Calu3 (cell line): Measurements from ENCODE around the gene OR13C9. TPM values are rescaled to one million over a fixed set of nuclear protein-coding genes. Genes with fewer than 3 reads are reported as not detected.
"Not testable (repeated sequence)": the region's sequence is repeated elsewhere in the genome, so short reads cannot be mapped to it uniquely, and the experiment has no call there.

ENCODE experiments used
- Bru-seq: library from RNA; stranded (reverse); fragments of 400-500 nt; gene quantifications from one replicate; lab custom pipeline; 2021; lab: Mats Ljungman, UMichigan
- BruChase-seq, 2 experiments: library from RNA; stranded (reverse); fragments of 400-500 nt; gene quantifications; one replicate each; lab custom pipeline; 2021; lab: Mats Ljungman, UMichigan
- BruUV-seq: library from RNA; stranded (reverse); fragments of 400-500 nt; replicated peaks from 2 replicates; lab custom pipeline; 2021; lab: Mats Ljungman, UMichigan
- CTCF ChIA-PET: fragments of 300-600 bp; sonication (Branson Sonifier 250); formaldehyde crosslinking; loops from one replicate; lab custom pipeline; 2022; ENCODE audit warnings: antibody characterized with exemption; lab: Charles Lee
- DNase-seq: peaks from one replicate; pipeline ENCODE4 v3.0.0; 2022
- H3K27ac Mint-ChIP-seq: one replicate; pipeline ENCODE4 v1.8.0; 2022; ENCODE audit warnings: mixed read lengths; ENCODE audit not compliant: unreplicated experiment
- H3K27me3 Mint-ChIP-seq: one replicate; pipeline ENCODE4 v1.8.0; 2022; ENCODE audit warnings: mixed read lengths; ENCODE audit not compliant: unreplicated experiment
- H3K36me3 Mint-ChIP-seq: one replicate; pipeline ENCODE4 v1.8.0; 2022; ENCODE audit warnings: mild to moderate bottlenecking, moderate library complexity, mixed read lengths; ENCODE audit not compliant: insufficient read depth, unreplicated experiment
- H3K4me1 Mint-ChIP-seq: one replicate; pipeline ENCODE4 v1.8.0; 2022; ENCODE audit warnings: mild to moderate bottlenecking, low read depth, mixed read lengths; ENCODE audit not compliant: unreplicated experiment
- H3K4me3 Mint-ChIP-seq: one replicate; pipeline ENCODE4 v1.8.0; 2022; ENCODE audit warnings: mild to moderate bottlenecking, low read depth, moderate library complexity, mixed read lengths; ENCODE audit not compliant: unreplicated experiment
- H3K9me3 Mint-ChIP-seq: one replicate; pipeline ENCODE4 v1.8.0; 2022; ENCODE audit warnings: low read depth, mixed read lengths; ENCODE audit not compliant: unreplicated experiment
- CTCF ChIP-seq: fragments of 200-600 bp; IDR thresholded peaks from one replicate; pipeline ENCODE4 v1.8.0; 2022; ENCODE audit warnings: antibody characterized with exemption; ENCODE audit not compliant: unreplicated experiment
- intact Hi-C: fragments of 100-400 bp; cut with micrococcal nuclease; formaldehyde crosslinking; loops from one replicate; pipeline ENCODE4 v1.10.0; 2022; ENCODE audit not compliant: unreplicated experiment
- long read RNA-seq: library from polyadenylated mRNA; stranded (forward); transcript quantifications from one replicate; pipeline ENCODE4 v2.0.0, GENCODE V29; 2022
- total RNA-seq: library from RNA; stranded (reverse); gene quantifications from 2 replicates; pipeline ENCODE4 v1.2.3, GENCODE V29; 2022

OR13C9 gene
- total RNA-seq, result not detected in 2 replicates
- Bru-seq, nascent RNA, result percentile 22 among the genes with signal in this experiment
- not detected for BruChase-seq, experiment 1, labeled RNA remaining after a 6-hour chase
- BruChase-seq, experiment 2, labeled RNA remaining after a 2-hour chase, result not detected
- long read RNA-seq, result 0 reads

GRCh38 chr9:104618104-104618503 is at the start of gene OR13C9:
TSS of gene OR13C9 (minus strand) at chr9:104618204. CDS start at chr9:104618204, 0 bp downstream.
- no peak within 1 kb of the TSS for H3K4me3 Mint-ChIP-seq
- intact Hi-C loops, result no loop called here
- DNase-seq, result no peak
- H3K27me3 Mint-ChIP-seq, result no peaks in the 10 kb centered on the region
- no peak for TF ChIP-seq CTCF
- no TSS peak for BruUV-seq
- CTCF ChIA-PET, result no interaction called here
- no peaks in the 10 kb centered on the region for H3K4me1 Mint-ChIP-seq
- no peak within 1 kb of the TSS for H3K27ac Mint-ChIP-seq
- no peaks in the 10 kb centered on the region for H3K36me3 Mint-ChIP-seq
- no peaks in the 10 kb centered on the region for H3K9me3 Mint-ChIP-seq

- intact Hi-C loops, result no loop called here
- no peaks in the 10 kb centered on the region for H3K4me1 Mint-ChIP-seq
- CTCF ChIA-PET, result no interaction called here
- no peak overlapping the region for H3K4me3 Mint-ChIP-seq
- no peaks in the 10 kb centered on the region for H3K9me3 Mint-ChIP-seq
- H3K36me3 Mint-ChIP-seq, result no peaks in the 10 kb centered on the region
- BruUV-seq, result no TSS peak
- no peaks in the 10 kb centered on the region for H3K27me3 Mint-ChIP-seq
- DNase-seq, result no peak
- no peak overlapping the region for H3K27ac Mint-ChIP-seq
- TF ChIP-seq CTCF, result no peak
Measured at GRCh38 chr9:104658496-104659195, 40.6 kb upstream of the OR13C9 start.

- Mint-ChIP-seq H3K4me3 (no peak overlapping the region), H3K36me3 (no peaks in the 10 kb centered on the region), H3K27ac (no peak overlapping the region), H3K9me3 (peaks cover 3% of the 10 kb centered on the region), H3K27me3 (no peaks in the 10 kb centered on the region), H3K4me1 (no peaks in the 10 kb centered on the region)
- no peak for DNase-seq
- intact Hi-C loops, result no loop called here
- CTCF ChIA-PET, result no interaction called here
- no peak for TF ChIP-seq CTCF
- BruUV-seq, result no TSS peak
Measured at GRCh38 chr9:104635456-104635855, 17.5 kb upstream of the OR13C9 start.

GRCh38 chr9:104633976-104634520 is 16.0 kb upstream of the OR13C9 start:
- intact Hi-C loops, result no loop called here
- Mint-ChIP-seq H3K36me3 (no peaks in the 10 kb centered on the region), H3K27me3 (no peaks in the 10 kb centered on the region), H3K27ac (no peak overlapping the region), H3K4me1 (no peaks in the 10 kb centered on the region), H3K4me3 (no peak overlapping the region), H3K9me3 (peaks cover 3% of the 10 kb centered on the region)
- CTCF ChIA-PET, result no interaction called here
- no peak for TF ChIP-seq CTCF
- BruUV-seq, result no TSS peak
- DNase-seq, result no peak

GRCh38 chr9:104625964-104626363 is 8.0 kb upstream of the OR13C9 start:
- H3K27ac Mint-ChIP-seq, intact Hi-C loops, H3K36me3 Mint-ChIP-seq, H3K4me3 Mint-ChIP-seq, CTCF ChIA-PET, H3K4me1 Mint-ChIP-seq, H3K27me3 Mint-ChIP-seq, DNase-seq, BruUV-seq, H3K9me3 Mint-ChIP-seq: not testable (repeated sequence)
